ENCODE measurements around the gene UST. TPM values are rescaled to one million over a fixed set of nuclear protein-coding genes. Genes with fewer than 3 reads are reported as not detected.
"Not testable (repeated sequence)": the region's sequence is repeated elsewhere in the genome, so short reads cannot be mapped to it uniquely, and the experiment has no call there.

UST gene
- total RNA-seq, 4 donors from 2014 or later: 2.3 to 8.4 (median 2.8) TPM

DNA sequence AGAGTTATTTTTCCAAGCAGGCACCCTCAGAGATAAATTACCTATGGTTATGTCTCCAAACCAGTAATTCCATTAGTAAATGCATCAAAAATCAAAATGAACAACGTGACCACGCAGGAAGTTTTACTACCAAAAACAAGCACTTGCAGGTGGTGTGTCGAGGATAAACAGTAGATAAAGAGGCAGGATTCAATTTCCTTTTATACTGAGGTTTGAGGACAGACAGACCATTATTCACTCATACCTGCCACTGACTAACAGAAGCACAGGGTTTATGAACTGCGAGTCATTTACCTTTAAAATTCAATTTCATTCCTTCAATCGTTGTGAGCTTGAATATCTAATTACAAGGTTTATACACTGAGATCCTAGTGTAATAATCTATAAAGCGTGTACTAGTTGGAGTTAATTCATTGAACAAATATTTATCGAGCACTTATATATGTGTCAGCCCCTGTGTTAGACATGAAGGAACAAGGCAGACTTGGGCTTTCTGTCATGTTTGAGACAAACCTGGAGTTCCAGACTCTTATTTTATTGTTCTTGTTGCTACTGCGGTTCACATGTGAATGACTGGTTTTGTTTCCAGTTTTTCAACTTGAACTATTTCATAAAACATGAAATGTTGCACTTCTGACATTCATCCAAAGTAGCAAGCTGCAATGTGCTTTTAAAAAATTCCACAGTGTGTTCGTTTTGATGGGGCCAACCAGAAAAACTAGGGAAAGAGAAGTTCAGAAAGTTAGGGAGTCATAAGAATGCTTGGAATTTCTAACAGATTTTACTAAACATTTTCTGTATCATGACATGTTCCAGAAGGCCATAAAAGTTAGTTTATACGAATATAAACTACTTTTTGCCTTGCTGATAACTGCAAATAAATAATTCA is 205.6 kb downstream of the UST start:
- Histone ChIP-seq H3K4me1 (no peaks in the 10 kb centered on the region), H3K27ac (no peak overlapping the region), H3K9me3 (no peaks in the 10 kb centered on the region), H3K4me3 (no peak overlapping the region), H3K27me3 (no peaks in the 10 kb centered on the region), H3K36me3 (no peaks in the 10 kb centered on the region)
- DNase-seq (no peak), ATAC-seq (no peak)
- in situ Hi-C loops (cut with MboI; ENCODE audit: low sequenced_read_pairs in 4 of 4): loop anchor here (5.0 to 10.0 kb wide), 2 partner anchors 368 to 375 kb away; no protein-coding TSS in a partner anchor
- intact Hi-C loops (cut with DNase I; ENCODE audit: low total_unique reads): no loop called here
- TF ChIP-seq POLR2A (IDR thresholded peaks at IDR 0.05): no peak

DNA sequence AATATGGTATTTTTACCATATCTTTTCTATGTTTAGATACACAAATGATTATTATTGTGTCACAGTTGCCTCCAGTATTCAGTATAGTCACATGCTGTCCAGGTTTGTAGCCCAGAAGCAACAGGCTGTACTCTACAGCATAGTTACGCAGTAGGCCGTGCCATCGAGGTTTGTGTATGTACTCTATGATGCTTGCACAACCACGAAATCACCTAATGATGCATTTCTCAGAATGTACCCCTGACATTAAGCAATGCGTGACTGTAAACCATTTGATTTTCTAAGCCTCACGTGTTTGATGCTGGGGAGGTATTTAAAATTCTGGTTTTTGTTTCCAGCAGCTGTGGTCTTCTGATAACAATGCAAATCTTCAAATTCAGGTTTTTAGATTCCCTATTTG is 207.6 kb downstream of the UST start:
- ATAC-seq: no peak
- in situ Hi-C loops (cut with MboI; ENCODE audit: low sequenced_read_pairs in 4 of 4) (loop anchor here (5.0 to 10.0 kb wide), 2 partner anchors 370 to 377 kb away; no protein-coding TSS in a partner anchor), intact Hi-C loops (cut with DNase I; ENCODE audit: low total_unique reads) (no loop called here)
- Histone ChIP-seq H3K36me3 (no peaks in the 10 kb centered on the region), H3K4me3 (no peak overlapping the region), H3K27ac (no peak overlapping the region), H3K9me3 (no peaks in the 10 kb centered on the region), H3K27me3 (no peaks in the 10 kb centered on the region), H3K4me1 (no peaks in the 10 kb centered on the region)
- TF ChIP-seq POLR2A (IDR thresholded peaks at IDR 0.05) (no peak), CTCF (IDR thresholded peaks at IDR 0.05 in 4 of 5, conservative IDR thresholded peaks at IDR 0.05 in 1 of 5) (no peak)
- DNase-seq: no peak

GRCh38 chr6:148954934-148955333 is 208.1 kb downstream of the UST start:
- no peak overlapping the region for H3K27ac ChIP-seq
- DNase-seq (no peak), ATAC-seq (no peak)
- intact Hi-C loops (cut with DNase I; ENCODE audit: low total_unique reads): no loop called here
- H3K9me3 ChIP-seq: no peaks in the 10 kb centered on the region
- TF ChIP-seq CTCF (IDR thresholded peaks at IDR 0.05 in 4 of 5, conservative IDR thresholded peaks at IDR 0.05 in 1 of 5) (no peak), POLR2A (IDR thresholded peaks at IDR 0.05) (no peak)
- no peak overlapping the region for H3K4me3 ChIP-seq
- H3K27me3 ChIP-seq: no peaks in the 10 kb centered on the region
- H3K36me3 ChIP-seq: no peaks in the 10 kb centered on the region
- in situ Hi-C loops (cut with MboI; ENCODE audit: low sequenced_read_pairs in 4 of 4): loop anchor here (5.0 to 10.0 kb wide), 2 partner anchors 370 to 378 kb away; no protein-coding TSS in a partner anchor
- no peaks in the 10 kb centered on the region for H3K4me1 ChIP-seq

DNA sequence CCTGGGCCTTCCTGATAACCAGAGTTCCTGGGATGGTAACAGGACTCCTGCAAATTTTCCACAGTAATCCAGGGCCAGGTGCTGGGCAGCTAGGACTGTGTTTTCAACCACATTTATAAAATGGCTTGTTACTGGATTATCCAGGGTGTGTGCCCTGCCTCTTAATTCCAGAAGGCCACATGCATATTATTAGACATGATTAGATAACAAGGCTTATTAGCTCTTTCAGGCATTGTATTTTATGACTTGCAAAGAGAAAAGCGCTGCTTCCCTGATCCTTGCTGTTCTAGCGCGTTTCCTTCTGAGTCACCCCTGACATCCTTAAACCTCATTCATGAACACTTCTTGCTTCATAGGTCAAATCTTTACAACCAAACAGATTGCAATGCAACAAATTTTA is 208.6 kb downstream of the UST start:
- intact Hi-C loops (cut with DNase I; ENCODE audit: low total_unique reads): no loop called here
- Histone ChIP-seq H3K4me3 (no peak overlapping the region), H3K36me3 (no peaks in the 10 kb centered on the region), H3K27ac (no peak overlapping the region), H3K27me3 (no peaks in the 10 kb centered on the region), H3K4me1 (no peaks in the 10 kb centered on the region), H3K9me3 (no peaks in the 10 kb centered on the region)
- in situ Hi-C loops (cut with MboI; ENCODE audit: low sequenced_read_pairs in 4 of 4): loop anchor here in 1 of 4 donors (10.0 kb wide), 1 partner anchor 371 kb away; no protein-coding TSS in a partner anchor
- DNase-seq: no peak
- no peak for ATAC-seq
- TF ChIP-seq POLR2A (IDR thresholded peaks at IDR 0.05) (no peak), CTCF (IDR thresholded peaks at IDR 0.05 in 4 of 5, conservative IDR thresholded peaks at IDR 0.05 in 1 of 5) (no peak)

DNA sequence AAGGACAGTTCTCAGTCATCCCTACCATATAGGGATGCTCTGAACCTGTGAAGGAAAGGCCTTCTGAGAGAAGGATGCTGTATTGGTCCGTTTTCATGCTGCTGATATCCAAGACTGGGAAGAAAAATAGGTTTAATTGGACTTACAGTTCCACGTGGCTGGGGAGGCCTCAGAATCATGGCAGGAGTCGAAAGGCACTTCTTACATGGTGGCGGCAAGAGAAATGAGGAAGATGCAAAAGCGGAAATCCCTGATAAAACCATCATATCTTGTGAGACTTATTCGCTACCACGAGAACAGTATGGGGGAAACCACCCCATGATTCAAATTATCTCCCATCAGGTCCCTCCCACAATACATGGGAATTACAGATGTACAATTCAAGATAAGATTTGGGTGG is 209.3 kb downstream of the UST start:
- ATAC-seq; intact Hi-C loops (cut with DNase I; ENCODE audit: low total_unique reads); H3K4me1 ChIP-seq; H3K27ac ChIP-seq; H3K9me3 ChIP-seq; DNase-seq; H3K36me3 ChIP-seq; H3K27me3 ChIP-seq; H3K4me3 ChIP-seq: not testable (repeated sequence)
- in situ Hi-C loops (cut with MboI; ENCODE audit: low sequenced_read_pairs in 4 of 4): loop anchor here in 1 of 4 donors (10.0 kb wide), 1 partner anchor 371 kb away; no protein-coding TSS in a partner anchor

Data from gastrocnemius medialis (tissue), 4 donors.